Measurements from ENCODE around the gene PTP4A1. TPM values are rescaled to one million over a fixed set of nuclear protein-coding genes. Genes with fewer than 3 reads are reported as not detected.

The PTP4A1 gene
- total and polyA plus RNA-seq, 2 donors (not counting 1 experiment from before 2014, with no cell fraction given) = 48.1 to 64.5 TPM

DNA sequence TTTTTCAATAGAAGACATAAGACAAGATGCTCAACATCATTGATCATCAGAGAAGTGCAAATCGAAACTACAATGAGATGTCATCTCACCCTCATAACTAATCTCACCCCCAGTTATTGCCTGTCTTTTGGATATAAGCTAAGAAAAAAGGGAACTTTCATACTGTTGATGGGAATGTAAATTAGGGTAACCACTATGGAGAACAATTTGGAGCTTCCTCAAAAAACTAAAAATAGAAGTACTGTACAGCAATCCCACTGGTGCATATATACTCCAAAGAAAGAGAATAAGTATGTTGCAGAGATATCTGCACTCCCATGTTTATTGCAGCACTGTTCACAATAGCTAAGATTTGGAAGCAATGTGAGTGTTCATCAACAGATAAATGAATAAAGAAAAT, 37.0 kb downstream of the PTP4A1 start:
- Histone ChIP-seq H3K9ac (ENCODE audit: insufficient read depth, low read length) (no peak overlapping the region), H3K36me3 (ENCODE audit: control insufficient read depth, insufficient read depth, low read length) (no peaks in the 10 kb centered on the region), H2AFZ (ENCODE audit: low read length) (no peak overlapping the region), H3K27ac (ENCODE audit: insufficient read depth, low read length) (no peak overlapping the region), H3K27me3 (ENCODE audit: control insufficient read depth, insufficient read depth, low read length) (no peaks in the 10 kb centered on the region), H3K4me3 (replicated peaks in 1 of 4; ENCODE audit: control extremely low read depth in 1 of 4, insufficient read depth in 1 of 4, low read depth in 3 of 4, low read length in 4 of 4) (no peak overlapping the region), H3K4me1 (ENCODE audit: control insufficient read depth, extremely low read depth, insufficient read depth, low read length) (no peaks in the 10 kb centered on the region), H3K79me2 (ENCODE audit: control insufficient read depth, insufficient read depth, low read length) (no peaks in the 10 kb centered on the region), H3K9me3 (ENCODE audit: control insufficient read depth, insufficient read depth, low read depth, low read length) (no peaks in the 10 kb centered on the region), H3K4me2 (ENCODE audit: extremely low read depth, insufficient read depth, low read length) (no peak overlapping the region), H4K20me1 (ENCODE audit: control insufficient read depth, extremely low read depth, insufficient read depth, low read length) (no peaks in the 10 kb centered on the region)
- TF ChIP-seq EZH2 (IDR thresholded peaks at IDR 0.05; ENCODE audit: low read length, missing control alignments) = no peak
- no peak for TF ChIP-seq CTCF (conservative IDR thresholded peaks at IDR 0.05 in 1 of 2, IDR thresholded peaks at IDR 0.05 in 1 of 2; ENCODE audit: low read depth in 1 of 2, low read length in 2 of 2)
- DNase-seq (ENCODE audit: low read depth in 2 of 2) = no peak

DNA sequence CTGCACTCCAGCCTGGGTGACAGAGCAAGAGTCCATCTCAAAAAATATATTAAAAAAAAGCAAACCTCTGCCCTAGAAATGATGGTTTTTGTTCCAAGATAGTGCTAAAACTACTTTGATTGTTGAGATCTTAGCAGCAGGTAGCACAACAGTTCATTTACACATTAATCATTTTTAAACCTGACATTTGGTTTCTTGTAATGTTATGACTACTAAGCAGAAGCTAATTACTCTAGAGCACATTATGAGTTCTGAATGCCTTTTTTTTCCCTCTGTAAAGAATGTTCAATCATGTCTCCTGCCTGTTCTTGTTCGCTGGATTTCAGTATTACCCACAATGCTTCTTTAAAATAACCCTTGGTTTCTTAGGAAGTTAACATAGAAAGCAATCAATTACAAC, 38.7 kb downstream of the PTP4A1 start:
- Histone ChIP-seq H3K27me3 (ENCODE audit: control insufficient read depth, insufficient read depth, low read length) (no peaks in the 10 kb centered on the region), H3K27ac (ENCODE audit: insufficient read depth, low read length) (no peak overlapping the region), H3K4me3 (replicated peaks in 1 of 4; ENCODE audit: control extremely low read depth in 1 of 4, insufficient read depth in 1 of 4, low read depth in 3 of 4, low read length in 4 of 4) (no peak overlapping the region), H3K9me3 (ENCODE audit: control insufficient read depth, insufficient read depth, low read depth, low read length) (no peaks in the 10 kb centered on the region), H3K79me2 (ENCODE audit: control insufficient read depth, insufficient read depth, low read length) (no peaks in the 10 kb centered on the region), H2AFZ (ENCODE audit: low read length) (no peak overlapping the region), H3K9ac (ENCODE audit: insufficient read depth, low read length) (no peak overlapping the region), H4K20me1 (ENCODE audit: control insufficient read depth, extremely low read depth, insufficient read depth, low read length) (no peaks in the 10 kb centered on the region), H3K4me1 (ENCODE audit: control insufficient read depth, extremely low read depth, insufficient read depth, low read length) (no peaks in the 10 kb centered on the region), H3K4me2 (ENCODE audit: extremely low read depth, insufficient read depth, low read length) (no peak overlapping the region), H3K36me3 (ENCODE audit: control insufficient read depth, insufficient read depth, low read length) (no peaks in the 10 kb centered on the region)
- TF ChIP-seq CTCF (conservative IDR thresholded peaks at IDR 0.05 in 1 of 2, IDR thresholded peaks at IDR 0.05 in 1 of 2; ENCODE audit: low read depth in 1 of 2, low read length in 2 of 2) (no peak), EZH2 (IDR thresholded peaks at IDR 0.05; ENCODE audit: low read length, missing control alignments) (no peak)
- DNase-seq (ENCODE audit: low read depth in 2 of 2) = no peak

GRCh38 chr6:63611560-63611959, 39.3 kb downstream of the PTP4A1 start:
- Histone ChIP-seq H3K79me2 (ENCODE audit: control insufficient read depth, insufficient read depth, low read length) (no peaks in the 10 kb centered on the region), H3K4me3 (replicated peaks in 1 of 4; ENCODE audit: control extremely low read depth in 1 of 4, insufficient read depth in 1 of 4, low read depth in 3 of 4, low read length in 4 of 4) (no peak overlapping the region), H3K4me2 (ENCODE audit: extremely low read depth, insufficient read depth, low read length) (no peak overlapping the region), H4K20me1 (ENCODE audit: control insufficient read depth, extremely low read depth, insufficient read depth, low read length) (no peaks in the 10 kb centered on the region), H3K27me3 (ENCODE audit: control insufficient read depth, insufficient read depth, low read length) (no peaks in the 10 kb centered on the region), H3K27ac (ENCODE audit: insufficient read depth, low read length) (no peak overlapping the region), H3K4me1 (ENCODE audit: control insufficient read depth, extremely low read depth, insufficient read depth, low read length) (no peaks in the 10 kb centered on the region), H3K36me3 (ENCODE audit: control insufficient read depth, insufficient read depth, low read length) (no peaks in the 10 kb centered on the region), H2AFZ (ENCODE audit: low read length) (no peak overlapping the region), H3K9ac (ENCODE audit: insufficient read depth, low read length) (no peak overlapping the region), H3K9me3 (ENCODE audit: control insufficient read depth, insufficient read depth, low read depth, low read length) (no peaks in the 10 kb centered on the region)
- TF ChIP-seq EZH2 (IDR thresholded peaks at IDR 0.05; ENCODE audit: low read length, missing control alignments) (no peak), CTCF (conservative IDR thresholded peaks at IDR 0.05 in 1 of 2, IDR thresholded peaks at IDR 0.05 in 1 of 2; ENCODE audit: low read depth in 1 of 2, low read length in 2 of 2) (no peak)
- no peak for DNase-seq (ENCODE audit: low read depth in 2 of 2)
